ENCODE measurements around the gene PTPRN2.
"Not testable (repeated sequence)": the region's sequence is repeated elsewhere in the genome, so short reads cannot be mapped to it uniquely, and the experiment has no call there.

The PTPRN2 gene

GRCh38 chr7:158228131-158228530 lies 359.5 kb downstream of the PTPRN2 start:
- no peak for DNase-seq (ENCODE audit: low read depth)

- no peak for DNase-seq (ENCODE audit: low read depth)
Measured at GRCh38 chr7:158227258-158227984, 360.2 kb downstream of the PTPRN2 start.

DNA sequence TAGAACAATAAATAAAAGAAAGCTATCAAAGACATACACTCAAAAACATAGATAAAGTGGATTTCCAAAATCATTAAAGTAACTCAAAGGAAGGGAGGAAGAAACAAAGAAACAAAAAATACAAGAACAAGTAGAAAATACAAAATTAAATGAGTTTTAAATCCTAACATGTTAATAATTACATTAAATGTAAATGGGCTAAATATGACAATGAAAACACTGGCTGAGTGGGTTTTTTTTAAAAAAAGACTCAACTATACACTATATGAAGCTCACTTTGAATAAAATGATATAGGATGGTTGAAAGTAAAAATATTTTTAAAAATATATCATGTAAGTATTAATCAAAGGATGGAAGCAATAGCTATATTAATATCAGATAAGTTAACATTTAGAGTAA lies 371.4 kb downstream of the PTPRN2 start:
- no peak for DNase-seq (ENCODE audit: low read depth)

DNA sequence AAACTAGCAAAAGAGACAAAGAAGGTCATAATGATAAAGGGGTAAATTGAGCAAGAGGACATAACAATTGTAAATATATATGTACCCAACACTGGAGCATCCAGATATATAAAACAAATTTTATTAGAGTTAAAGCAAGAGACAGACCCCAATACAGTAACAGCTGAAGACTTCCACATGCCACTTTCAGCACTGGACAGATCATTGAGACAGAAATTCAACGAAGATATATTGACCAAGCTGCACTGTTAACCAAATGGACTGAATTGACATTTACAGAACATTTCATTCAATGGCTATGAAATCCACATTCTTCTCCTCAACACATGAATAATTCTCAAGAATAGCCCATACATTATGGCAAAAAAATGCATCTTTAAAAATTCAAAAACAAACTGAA lies 378.2 kb downstream of the PTPRN2 start:
- no peak for DNase-seq (ENCODE audit: low read depth)

DNA sequence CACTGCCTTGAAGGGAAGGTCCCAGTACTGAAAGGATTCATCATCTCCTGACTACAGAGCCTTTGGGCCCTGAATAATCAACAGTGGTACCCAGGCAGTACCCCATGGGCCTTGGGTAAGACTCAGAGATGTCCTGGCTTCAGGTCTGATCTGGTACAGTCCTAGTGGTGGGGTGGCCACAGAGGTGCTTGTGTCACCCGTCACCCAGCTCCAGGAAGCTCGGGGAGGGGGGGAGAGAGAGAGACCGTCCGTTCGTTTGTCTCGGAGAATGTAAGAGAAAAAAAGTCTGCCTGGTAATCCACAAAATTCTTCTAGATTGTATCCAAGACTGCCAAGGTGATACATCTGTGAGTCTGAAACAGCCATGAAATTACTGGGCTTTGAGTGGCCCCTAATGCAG lies 381.3 kb downstream of the PTPRN2 start:
- DNase-seq (ENCODE audit: low read depth): no peak

GRCh38 chr7:158204453-158204852 lies 383.2 kb downstream of the PTPRN2 start:
- DNase-seq (ENCODE audit: low read depth): no peak

- DNase-seq (ENCODE audit: low read depth): not testable (repeated sequence)
Measured at GRCh38 chr7:158203948-158204347, 383.7 kb downstream of the PTPRN2 start.

- no peak for DNase-seq (ENCODE audit: low read depth)
Measured at GRCh38 chr7:158194365-158194900, 393.2 kb downstream of the PTPRN2 start.

DNA sequence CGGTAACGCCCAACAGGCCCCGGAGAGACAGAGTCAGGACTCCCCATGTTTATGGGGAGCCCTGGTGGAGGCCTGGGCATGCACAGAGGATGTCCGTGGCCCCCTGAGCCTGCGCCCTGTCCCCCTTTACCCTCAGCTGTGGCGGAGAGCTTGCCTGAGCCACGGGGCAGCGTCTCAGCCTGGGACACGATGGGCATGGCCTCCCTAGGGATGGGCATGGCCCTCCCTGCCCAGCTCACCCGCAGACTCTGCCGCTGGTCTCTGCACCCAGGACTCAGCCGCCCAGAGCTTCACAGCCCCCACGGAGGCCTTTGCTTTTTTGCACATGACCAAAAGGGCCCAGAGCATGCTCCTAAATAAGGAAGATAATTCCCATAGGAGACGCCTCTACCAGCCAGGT lies 394.2 kb downstream of the PTPRN2 start:
- DNase-seq (ENCODE audit: low read depth): no peak

DNA sequence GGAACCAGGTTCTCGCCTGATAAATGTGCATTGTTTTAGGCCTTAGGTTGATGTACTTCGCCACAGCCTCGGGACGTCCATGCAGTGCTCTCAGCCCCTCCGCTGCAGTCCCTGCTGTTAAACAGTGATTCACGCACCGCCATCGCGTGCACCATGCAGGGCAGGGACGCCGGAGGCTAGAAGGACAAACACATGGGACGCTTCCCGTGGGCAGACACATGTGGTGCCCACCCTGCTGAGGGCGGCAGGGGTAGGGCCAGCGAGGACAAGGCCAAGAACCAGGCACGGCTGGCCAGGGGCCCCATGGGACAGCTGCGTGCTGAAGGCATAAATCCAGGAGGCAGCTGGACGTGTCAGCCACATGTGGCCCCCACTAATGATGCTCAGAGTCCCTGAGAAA lies 394.7 kb downstream of the PTPRN2 start:
- DNase-seq (ENCODE audit: low read depth): no peak

DNA sequence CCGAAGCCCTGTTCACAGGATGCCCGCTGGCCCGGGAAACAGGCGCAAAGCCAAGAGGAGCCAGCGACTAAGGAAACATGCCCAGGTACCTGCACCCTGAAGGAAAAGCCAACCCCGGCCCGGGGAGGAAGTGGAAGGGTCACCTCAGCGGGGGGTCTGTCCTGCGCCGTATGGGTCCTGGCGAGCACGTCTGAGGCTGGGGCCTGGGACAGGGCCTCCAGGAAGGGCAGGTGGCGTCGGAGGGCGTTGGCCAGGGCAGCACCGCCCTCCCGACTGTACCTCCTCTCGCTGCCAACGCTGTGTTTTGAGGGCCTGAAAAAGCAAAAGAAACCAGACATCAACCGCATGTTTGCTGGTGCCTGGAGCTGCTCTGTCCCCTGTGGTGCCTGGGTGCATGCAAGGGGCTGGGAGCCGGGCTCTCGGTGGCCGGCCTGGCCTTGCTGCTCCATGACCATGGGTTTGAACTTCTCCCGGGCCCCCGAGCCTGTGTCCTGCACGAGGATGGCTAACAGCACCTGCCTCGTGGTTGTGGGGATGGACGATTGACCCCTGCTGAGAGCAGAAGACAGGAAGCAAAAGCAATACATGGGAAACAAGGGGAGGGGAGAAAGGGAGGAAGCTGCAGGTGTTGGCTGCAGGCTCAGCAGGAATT lies 395.3 kb downstream of the PTPRN2 start:
- DNase-seq (ENCODE audit: low read depth): no peak

GRCh38 chr7:158191671-158192070 lies 396.0 kb downstream of the PTPRN2 start:
- DNase-seq (ENCODE audit: low read depth): no peak

GRCh38 chr7:158190756-158191155 lies 396.9 kb downstream of the PTPRN2 start:
- no peak for DNase-seq (ENCODE audit: low read depth)

DNA sequence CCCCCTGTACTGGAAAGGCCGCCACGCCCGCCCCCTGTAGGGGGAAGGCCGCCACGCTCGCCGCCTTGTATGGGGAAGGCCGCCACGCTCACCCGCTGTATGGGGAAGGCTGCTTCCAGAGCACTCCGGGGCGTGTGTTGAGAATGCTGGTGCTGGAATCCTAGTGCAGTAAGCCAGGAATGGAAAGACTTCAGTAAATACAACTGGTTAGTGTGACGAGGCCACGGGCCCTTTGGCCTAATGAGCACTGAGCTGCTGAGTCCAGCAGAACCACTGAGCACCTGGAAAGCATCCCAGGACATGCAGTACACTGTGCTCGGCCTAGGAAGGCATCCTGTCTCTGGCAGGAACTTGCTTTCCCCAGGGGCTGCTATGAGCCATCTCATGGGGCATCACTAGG lies 398.9 kb downstream of the PTPRN2 start:
- DNase-seq (ENCODE audit: low read depth): no peak

- no peak for DNase-seq (ENCODE audit: low read depth)
Measured at GRCh38 chr7:158187694-158187994, 400.0 kb downstream of the PTPRN2 start.

GRCh38 chr7:158186864-158187693 lies 400.5 kb downstream of the PTPRN2 start:
- no peak for DNase-seq (ENCODE audit: low read depth)

GRCh38 chr7:158186406-158186805 lies 401.2 kb downstream of the PTPRN2 start:
- no peak for DNase-seq (ENCODE audit: low read depth)

GRCh38 chr7:158185653-158186052 lies 402.0 kb downstream of the PTPRN2 start:
- no peak for DNase-seq (ENCODE audit: low read depth)

- DNase-seq (ENCODE audit: low read depth): no peak
Measured at GRCh38 chr7:158183431-158183830, 404.2 kb downstream of the PTPRN2 start.

DNA sequence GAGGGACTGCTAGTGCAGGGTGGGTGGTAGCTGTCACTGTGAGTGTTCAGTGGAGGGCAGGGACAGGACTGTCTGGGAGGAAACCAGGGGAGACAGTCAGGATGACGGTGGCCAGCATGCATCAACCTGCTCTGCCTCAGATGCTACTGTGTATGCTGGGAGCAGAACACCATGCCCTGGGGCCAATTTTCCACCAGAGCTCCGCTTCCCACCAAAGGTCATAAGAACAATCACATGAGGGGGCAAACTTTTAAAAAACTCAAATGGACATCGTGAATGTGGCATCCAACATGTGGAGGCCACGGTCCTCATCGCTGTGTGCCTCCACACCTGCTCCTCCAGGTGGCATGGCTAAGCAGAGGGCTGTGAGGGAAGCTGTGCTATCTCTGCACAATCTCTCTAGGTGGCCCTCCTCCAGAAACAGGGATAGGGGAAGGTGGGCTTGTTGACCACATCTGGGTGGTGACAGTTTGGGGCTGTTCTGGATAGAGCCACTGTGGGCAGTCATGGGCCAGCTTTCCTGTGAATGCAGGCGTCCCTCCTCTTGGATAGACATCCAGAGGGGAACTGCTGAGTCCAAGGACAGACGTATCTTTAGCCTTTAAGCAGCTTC lies 411.0 kb downstream of the PTPRN2 start:
- no peak for DNase-seq (ENCODE audit: low read depth)

GRCh38 chr7:158175779-158176178 lies 411.8 kb downstream of the PTPRN2 start:
- DNase-seq (ENCODE audit: low read depth): no peak

GRCh38 chr7:158174947-158175346 lies 412.7 kb downstream of the PTPRN2 start:
- DNase-seq (ENCODE audit: low read depth): no peak

Measured in CMK (cell line).